Measurements from ENCODE around the gene PELI2. TPM values are rescaled to one million over a fixed set of nuclear protein-coding genes. Genes with fewer than 3 reads are reported as not detected.

The PELI2 gene
- total RNA-seq, 1 donor from 2014 or later, result 7.8 TPM

GRCh38 chr14:56278383-56278782 is 160.2 kb downstream of the PELI2 start:
- Histone ChIP-seq H3K36me3 (ENCODE audit: control insufficient read depth in 3 of 3, insufficient read depth in 3 of 3, low read length in 3 of 3) (no peaks in the 10 kb centered on the region), H3K4me3 (ENCODE audit: low read length in 3 of 3) (no peak overlapping the region), H3K27me3 (ENCODE audit: control insufficient read depth in 3 of 3, insufficient read depth in 3 of 3, low read length in 3 of 3) (no peaks in the 10 kb centered on the region), H3K9ac (ENCODE audit: low read depth in 1 of 3, low read length in 3 of 3) (no peak overlapping the region), H3K27ac (ENCODE audit: low read depth, low read length) (no peak overlapping the region), H3K9me3 (ENCODE audit: control insufficient read depth in 3 of 3, low read length in 3 of 3) (no peaks in the 10 kb centered on the region), H3K4me1 (ENCODE audit: control insufficient read depth in 3 of 3, insufficient read depth in 3 of 3, low read length in 3 of 3) (no peaks in the 10 kb centered on the region)

- Histone ChIP-seq H3K27ac (ENCODE audit: low read depth, low read length) (no peak overlapping the region), H3K9ac (ENCODE audit: low read depth in 1 of 3, low read length in 3 of 3) (no peak overlapping the region), H3K4me1 (ENCODE audit: control insufficient read depth in 3 of 3, insufficient read depth in 3 of 3, low read length in 3 of 3) (no peaks in the 10 kb centered on the region), H3K4me3 (ENCODE audit: low read length in 3 of 3) (no peak overlapping the region), H3K27me3 (ENCODE audit: control insufficient read depth in 3 of 3, insufficient read depth in 3 of 3, low read length in 3 of 3) (no peaks in the 10 kb centered on the region), H3K36me3 (ENCODE audit: control insufficient read depth in 3 of 3, insufficient read depth in 3 of 3, low read length in 3 of 3) (no peaks in the 10 kb centered on the region), H3K9me3 (ENCODE audit: control insufficient read depth in 3 of 3, low read length in 3 of 3) (no peaks in the 10 kb centered on the region)
These were observed 162.6 kb downstream of the PELI2 start for GRCh38 chr14:56280843-56281242.

- H3K9me3 ChIP-seq (ENCODE audit: control insufficient read depth in 3 of 3, low read length in 3 of 3), result no peaks in the 10 kb centered on the region
- no peak overlapping the region for H3K4me3 ChIP-seq (ENCODE audit: low read length in 3 of 3)
- no peaks in the 10 kb centered on the region for H3K27me3 ChIP-seq (ENCODE audit: control insufficient read depth in 3 of 3, insufficient read depth in 3 of 3, low read length in 3 of 3)
- no peaks in the 10 kb centered on the region for H3K4me1 ChIP-seq (ENCODE audit: control insufficient read depth in 3 of 3, insufficient read depth in 3 of 3, low read length in 3 of 3)
- no peak overlapping the region for H3K9ac ChIP-seq (ENCODE audit: low read depth in 1 of 3, low read length in 3 of 3)
- no peak overlapping the region for H3K27ac ChIP-seq (ENCODE audit: low read depth, low read length)
- no peaks in the 10 kb centered on the region for H3K36me3 ChIP-seq (ENCODE audit: control insufficient read depth in 3 of 3, insufficient read depth in 3 of 3, low read length in 3 of 3)
These were observed 164.0 kb downstream of the PELI2 start for GRCh38 chr14:56282179-56282578.

GRCh38 chr14:56284641-56285040 is 166.4 kb downstream of the PELI2 start:
- H3K9me3 ChIP-seq (ENCODE audit: control insufficient read depth in 3 of 3, low read length in 3 of 3), result no peaks in the 10 kb centered on the region
- H3K4me1 ChIP-seq (ENCODE audit: control insufficient read depth in 3 of 3, insufficient read depth in 3 of 3, low read length in 3 of 3), result no peaks in the 10 kb centered on the region

GRCh38 chr14:56289155-56289554 is 170.9 kb downstream of the PELI2 start:
- Histone ChIP-seq H3K27me3 (ENCODE audit: control insufficient read depth in 3 of 3, insufficient read depth in 3 of 3, low read length in 3 of 3) (no peaks in the 10 kb centered on the region), H3K36me3 (ENCODE audit: control insufficient read depth in 3 of 3, insufficient read depth in 3 of 3, low read length in 3 of 3) (peaks cover 0 to 4% (median 0%) of the 10 kb centered on the region in 3 donors), H3K27ac (ENCODE audit: low read depth, low read length) (no peak overlapping the region), H3K4me1 (ENCODE audit: control insufficient read depth in 3 of 3, insufficient read depth in 3 of 3, low read length in 3 of 3) (no peaks in the 10 kb centered on the region), H3K9ac (ENCODE audit: low read depth in 1 of 3, low read length in 3 of 3) (no peak overlapping the region), H3K9me3 (ENCODE audit: control insufficient read depth in 3 of 3, low read length in 3 of 3) (no peaks in the 10 kb centered on the region), H3K4me3 (ENCODE audit: low read length in 3 of 3) (no peak overlapping the region)

More at GRCh38 chr14:56284641-56285040, 166.4 kb downstream of the PELI2 start:
- Histone ChIP-seq H3K27ac (ENCODE audit: low read depth, low read length) (no peak overlapping the region), H3K27me3 (ENCODE audit: control insufficient read depth in 3 of 3, insufficient read depth in 3 of 3, low read length in 3 of 3) (no peaks in the 10 kb centered on the region), H3K9ac (ENCODE audit: low read depth in 1 of 3, low read length in 3 of 3) (no peak overlapping the region), H3K36me3 (ENCODE audit: control insufficient read depth in 3 of 3, insufficient read depth in 3 of 3, low read length in 3 of 3) (no peaks in the 10 kb centered on the region), H3K4me3 (ENCODE audit: low read length in 3 of 3) (no peak overlapping the region)

GRCh38 chr14:56290195-56290594 is 172.0 kb downstream of the PELI2 start:
- no peak overlapping the region for H3K9ac ChIP-seq (ENCODE audit: low read depth in 1 of 3, low read length in 3 of 3)
- peaks cover 0 to 4% (median 0%) of the 10 kb centered on the region in 3 donors for H3K36me3 ChIP-seq (ENCODE audit: control insufficient read depth in 3 of 3, insufficient read depth in 3 of 3, low read length in 3 of 3)
- no peak overlapping the region for H3K27ac ChIP-seq (ENCODE audit: low read depth, low read length)
- no peaks in the 10 kb centered on the region for H3K9me3 ChIP-seq (ENCODE audit: control insufficient read depth in 3 of 3, low read length in 3 of 3)
- no peaks in the 10 kb centered on the region for H3K4me1 ChIP-seq (ENCODE audit: control insufficient read depth in 3 of 3, insufficient read depth in 3 of 3, low read length in 3 of 3)
- no peak overlapping the region for H3K4me3 ChIP-seq (ENCODE audit: low read length in 3 of 3)
- no peaks in the 10 kb centered on the region for H3K27me3 ChIP-seq (ENCODE audit: control insufficient read depth in 3 of 3, insufficient read depth in 3 of 3, low read length in 3 of 3)

GRCh38 chr14:56292970-56293369 is 174.8 kb downstream of the PELI2 start:
- no peaks in the 10 kb centered on the region for H3K4me1 ChIP-seq (ENCODE audit: control insufficient read depth in 3 of 3, insufficient read depth in 3 of 3, low read length in 3 of 3)
- H3K9me3 ChIP-seq (ENCODE audit: control insufficient read depth in 3 of 3, low read length in 3 of 3), result no peaks in the 10 kb centered on the region
- no peak overlapping the region for H3K9ac ChIP-seq (ENCODE audit: low read depth in 1 of 3, low read length in 3 of 3)
- H3K4me3 ChIP-seq (ENCODE audit: low read length in 3 of 3), result no peak overlapping the region
- H3K36me3 ChIP-seq (ENCODE audit: control insufficient read depth in 3 of 3, insufficient read depth in 3 of 3, low read length in 3 of 3), result peaks cover 0 to 12% (median 3%) of the 10 kb centered on the region in 3 donors
- no peaks in the 10 kb centered on the region for H3K27me3 ChIP-seq (ENCODE audit: control insufficient read depth in 3 of 3, insufficient read depth in 3 of 3, low read length in 3 of 3)
- H3K27ac ChIP-seq (ENCODE audit: low read depth, low read length), result no peak overlapping the region

- no peaks in the 10 kb centered on the region for H3K4me1 ChIP-seq (ENCODE audit: control insufficient read depth in 3 of 3, insufficient read depth in 3 of 3, low read length in 3 of 3)
- H3K9ac ChIP-seq (ENCODE audit: low read depth in 1 of 3, low read length in 3 of 3), result no peak overlapping the region
- no peak overlapping the region for H3K27ac ChIP-seq (ENCODE audit: low read depth, low read length)
- H3K9me3 ChIP-seq (ENCODE audit: control insufficient read depth in 3 of 3, low read length in 3 of 3), result no peaks in the 10 kb centered on the region
- H3K36me3 ChIP-seq (ENCODE audit: control insufficient read depth in 3 of 3, insufficient read depth in 3 of 3, low read length in 3 of 3), result peaks cover 0 to 12% (median 3%) of the 10 kb centered on the region in 3 donors
- no peak overlapping the region for H3K4me3 ChIP-seq (ENCODE audit: low read length in 3 of 3)
- H3K27me3 ChIP-seq (ENCODE audit: control insufficient read depth in 3 of 3, insufficient read depth in 3 of 3, low read length in 3 of 3), result no peaks in the 10 kb centered on the region
These were observed 175.3 kb downstream of the PELI2 start for GRCh38 chr14:56293506-56293905.

GRCh38 chr14:56294128-56294527 is 175.9 kb downstream of the PELI2 start:
- no peak overlapping the region for H3K4me3 ChIP-seq (ENCODE audit: low read length in 3 of 3)
- H3K9ac ChIP-seq (ENCODE audit: low read depth in 1 of 3, low read length in 3 of 3), result no peak overlapping the region
- H3K27ac ChIP-seq (ENCODE audit: low read depth, low read length), result no peak overlapping the region
- H3K9me3 ChIP-seq (ENCODE audit: control insufficient read depth in 3 of 3, low read length in 3 of 3), result no peaks in the 10 kb centered on the region
- no peaks in the 10 kb centered on the region for H3K27me3 ChIP-seq (ENCODE audit: control insufficient read depth in 3 of 3, insufficient read depth in 3 of 3, low read length in 3 of 3)
- no peaks in the 10 kb centered on the region for H3K4me1 ChIP-seq (ENCODE audit: control insufficient read depth in 3 of 3, insufficient read depth in 3 of 3, low read length in 3 of 3)
- H3K36me3 ChIP-seq (ENCODE audit: control insufficient read depth in 3 of 3, insufficient read depth in 3 of 3, low read length in 3 of 3), result peaks cover 0 to 12% (median 3%) of the 10 kb centered on the region in 3 donors

- H3K27me3 ChIP-seq (ENCODE audit: control insufficient read depth in 3 of 3, insufficient read depth in 3 of 3, low read length in 3 of 3), result no peaks in the 10 kb centered on the region
- no peaks in the 10 kb centered on the region for H3K4me1 ChIP-seq (ENCODE audit: control insufficient read depth in 3 of 3, insufficient read depth in 3 of 3, low read length in 3 of 3)
- no peak overlapping the region for H3K4me3 ChIP-seq (ENCODE audit: low read length in 3 of 3)
These were observed 177.5 kb downstream of the PELI2 start for GRCh38 chr14:56295743-56296142.

GRCh38 chr14:56297449-56297848 is 179.2 kb downstream of the PELI2 start:
- H3K9me3 ChIP-seq (ENCODE audit: control insufficient read depth in 3 of 3, low read length in 3 of 3), result no peaks in the 10 kb centered on the region
- H3K36me3 ChIP-seq (ENCODE audit: control insufficient read depth in 3 of 3, insufficient read depth in 3 of 3, low read length in 3 of 3), result peaks cover 0 to 8% (median 3%) of the 10 kb centered on the region in 3 donors
- no peak overlapping the region for H3K27ac ChIP-seq (ENCODE audit: low read depth, low read length)
- H3K4me3 ChIP-seq (ENCODE audit: low read length in 3 of 3), result no peak overlapping the region
- H3K9ac ChIP-seq (ENCODE audit: low read depth in 1 of 3, low read length in 3 of 3), result no peak overlapping the region
- no peaks in the 10 kb centered on the region for H3K4me1 ChIP-seq (ENCODE audit: control insufficient read depth in 3 of 3, insufficient read depth in 3 of 3, low read length in 3 of 3)
- no peaks in the 10 kb centered on the region for H3K27me3 ChIP-seq (ENCODE audit: control insufficient read depth in 3 of 3, insufficient read depth in 3 of 3, low read length in 3 of 3)

More at GRCh38 chr14:56295743-56296142, 177.5 kb downstream of the PELI2 start:
- no peak overlapping the region for H3K9ac ChIP-seq (ENCODE audit: low read depth in 1 of 3, low read length in 3 of 3)
- H3K27ac ChIP-seq (ENCODE audit: low read depth, low read length), result no peak overlapping the region
- peaks cover 0 to 8% (median 3%) of the 10 kb centered on the region in 3 donors for H3K36me3 ChIP-seq (ENCODE audit: control insufficient read depth in 3 of 3, insufficient read depth in 3 of 3, low read length in 3 of 3)
- H3K9me3 ChIP-seq (ENCODE audit: control insufficient read depth in 3 of 3, low read length in 3 of 3), result no peaks in the 10 kb centered on the region

Measured in skeletal muscle tissue (tissue), 4 donors.